Right lobe of liver (tissue), 6 donors: ENCODE measurements around the gene MAP2K2. TPM values are rescaled to one million over a fixed set of nuclear protein-coding genes. Genes with fewer than 3 reads are reported as not detected.

Experiments
- ATAC-seq, 4 donors: fragments of 200-7000 bp; cut with Tn5 transposase; one replicate each; pipeline ENCODE4 v1.9.1; 2020; ENCODE audit warnings: mild to moderate bottlenecking in 4 of 4, moderate library complexity in 4 of 4
- DNase-seq, 3 donors: peaks; one replicate each; pipeline ENCODE4 v3.0.0-alpha.2; 2020
- H3K27ac ChIP-seq, 3 donors: fragments of 200-600 bp; one replicate each; pipeline ENCODE4 v1.8.0; 2022
- H3K27me3 ChIP-seq, 2 donors: fragments of 200-600 bp; one replicate each; pipeline ENCODE4 v1.8.0; 2022
- H3K36me3 ChIP-seq, 4 donors: fragments of 200-600 bp; sonication (generic) in 1 of 4; one replicate each; pipeline versions ENCODE4 v1.5.1 to v1.8.0; 2017 to 2022; ENCODE audit warnings: control low read depth in 1 of 4
- H3K4me1 ChIP-seq, 4 donors: fragments of 200-600 bp; sonication (generic) in 1 of 4; one replicate each; pipeline versions ENCODE4 v1.5.1 to v1.8.0; 2017 to 2022; ENCODE audit warnings: control low read depth in 1 of 4
- H3K4me3 ChIP-seq, 3 donors: fragments of 200-600 bp; one replicate each; pipeline ENCODE4 v1.8.0; 2022
- H3K9me3 ChIP-seq, 4 donors: fragments of 200-600 bp; sonication (generic) in 1 of 4; one replicate each; pipeline versions ENCODE4 v1.5.1 to v1.8.0; 2017 to 2022; ENCODE audit warnings: control low read depth in 1 of 4
- CTCF ChIP-seq, 4 donors: fragments of 200-600 bp in 3 of 4; fragments of 450-650 bp in 1 of 4; IDR thresholded peaks; one replicate each; pipeline versions ENCODE4 v1.5.1 to v1.8.0; 2016 to 2022; ENCODE audit warnings: antibody characterized with exemption in 4 of 4, mild to moderate bottlenecking in 2 of 4
- POLR2A ChIP-seq: fragments of 450-650 bp; IDR thresholded peaks from one replicate; pipeline ENCODE4 v1.6.1; 2017; ENCODE audit warnings: antibody characterized with exemption, mild to moderate bottlenecking
- WGBS: methylation state at CpG from one replicate; pipeline ENCODE4 v1.1.6; 2018; ENCODE audit warnings: low coverage, low lambda C conversion rate; ENCODE audit not compliant: insufficient coverage; ENCODE audit errors: missing lambda C conversion rate; 5-methylcytosine and 5-hydroxymethylcytosine counted together
- intact Hi-C, 2 donors: fragments of 100-400 bp; cut with DNase I; formaldehyde crosslinking; loops; one replicate each; pipeline versions ENCODE4 v1.11.2 to v1.14.1; 2022
- total RNA-seq, 6 experiments: library from RNA; depleted of rRNA in 2 of 6; stranded (reverse); fragments of >200 nt in 2 of 6; fragmentation: NEBNext Ultra II Directional in 3 of 6; extraction: Animal tissue kit (Norgen Biotek cat#: 25700) in 3 of 6; gene quantifications; one replicate each; pipeline versions ENCODE4 v1.1.0 to v1.2.4, GENCODE V29; 2016 to 2023
- donor health status: DM: no; HTN: yes; CAD: no.
- donor health status: DM: no; HTN: no; CAD: no.
- donor health status: DM: no; HTN: no; CAD: no.
- donor health status: DM: no; HTN: yes; CAD: no.
- donor health status: DM: no; HTN: yes; CAD: no.

MAP2K2 gene
- total RNA-seq, 6 experiments from 2014 or later = 50.2 to 75.7 (median 59.8) TPM

DNA sequence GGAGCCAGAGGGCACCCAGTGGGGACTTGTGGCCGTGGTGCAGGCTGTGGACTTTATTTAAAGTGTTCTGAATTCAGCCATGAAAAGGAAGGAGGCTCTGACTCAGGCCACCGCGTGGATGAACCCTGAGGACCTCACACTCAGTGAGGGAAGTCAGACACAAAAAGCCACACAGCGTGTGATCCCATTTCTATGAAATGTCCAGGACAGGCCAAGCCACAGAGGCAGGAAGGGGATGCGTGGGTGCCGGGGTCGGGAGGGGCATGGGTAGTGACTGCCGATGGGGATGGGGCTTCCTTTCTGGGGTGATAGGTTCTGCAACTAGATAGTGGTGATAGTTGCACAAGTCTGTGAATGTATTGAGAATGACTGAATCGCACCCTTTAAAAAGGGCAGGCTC lies 48.5 kb downstream of the MAP2K2 start:
- peak overlapping the region in 1 of 3 donors; percentile 33 for H3K27ac ChIP-seq
- 37% methylated on average over 6 of the region's 9 CpGs for WGBS
- DNase-seq (no peak), ATAC-seq (peak in 2 of 4 donors; percentile 49 to 53)
- H3K4me3 ChIP-seq = no peak overlapping the region
- H3K27me3 ChIP-seq = no peaks in the 10 kb centered on the region
- no peak for TF ChIP-seq POLR2A
- no peak for TF ChIP-seq CTCF (IDR thresholded peaks at IDR 0.05)
- H3K9me3 ChIP-seq = no peaks in the 10 kb centered on the region
- intact Hi-C loops = no loop called here
- no peaks in the 10 kb centered on the region for H3K36me3 ChIP-seq
- peaks cover 0 to 14% (median 8%) of the 10 kb centered on the region in 4 donors for H3K4me1 ChIP-seq

- TF ChIP-seq CTCF (IDR thresholded peaks at IDR 0.05) (no peak), POLR2A (no peak)
- Histone ChIP-seq H3K4me1 (peaks cover 0 to 6% (median 1%) of the 10 kb centered on the region in 4 donors), H3K9me3 (no peaks in the 10 kb centered on the region), H3K27ac (no peak overlapping the region), H3K36me3 (no peaks in the 10 kb centered on the region), H3K4me3 (no peak overlapping the region), H3K27me3 (no peaks in the 10 kb centered on the region)
- intact Hi-C loops = no loop called here
- no peak for ATAC-seq
- 96% methylated on average over 3 of the region's 3 CpGs for WGBS
- DNase-seq = no peak
Observed at GRCh38 chr19:4071610-4072009, 52.3 kb downstream of the MAP2K2 start.

DNA sequence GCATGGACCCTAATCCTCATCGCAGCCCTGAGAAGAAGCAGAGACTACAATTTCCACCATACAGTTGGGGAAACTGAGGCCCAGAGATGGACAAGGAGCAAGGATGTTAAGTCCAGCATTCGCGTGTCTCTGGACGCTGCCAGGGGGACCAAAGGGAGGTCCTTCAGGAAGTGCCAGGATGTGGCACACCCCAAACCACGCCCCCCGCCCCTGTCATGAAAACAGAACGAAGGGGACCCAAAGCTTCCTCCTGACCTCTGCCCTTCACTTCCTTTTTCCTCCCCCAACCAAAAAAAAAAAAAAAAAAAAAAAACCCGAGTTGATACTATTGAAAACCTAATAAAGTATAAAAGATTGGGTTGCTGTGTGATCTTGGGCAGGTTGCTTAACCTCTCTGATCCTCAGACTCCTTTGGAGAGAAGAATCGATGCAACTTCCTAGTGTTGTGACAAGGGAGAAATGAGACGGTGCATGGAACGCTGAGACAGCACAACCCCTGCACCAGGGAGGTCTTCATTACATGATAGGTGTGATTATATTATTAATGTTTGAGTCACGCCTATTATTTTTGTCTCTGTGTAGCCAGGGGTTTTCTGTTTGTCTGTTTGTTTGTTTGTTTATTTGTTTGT lies 54.5 kb downstream of the MAP2K2 start:
- Histone ChIP-seq H3K27me3 (no peaks in the 10 kb centered on the region), H3K4me1 (peaks cover 0 to 6% (median 0%) of the 10 kb centered on the region in 4 donors), H3K9me3 (no peaks in the 10 kb centered on the region), H3K4me3 (no peak overlapping the region), H3K36me3 (no peaks in the 10 kb centered on the region), H3K27ac (no peak overlapping the region)
- ATAC-seq (no peak), DNase-seq (peak in 1 of 3 donors; percentile 56)
- intact Hi-C loops = loop anchor here (10.0 kb wide), 2 partner anchors 55 to 65 kb away; partner anchors contain the start of gene PIAS4 (in 1 of the 2)
- 53% methylated on average over 5 of the region's 12 CpGs for WGBS
- TF ChIP-seq CTCF (IDR thresholded peaks at IDR 0.05) (no peak), POLR2A (no peak)

GRCh38 chr19:4068047-4068966 lies 55.6 kb downstream of the MAP2K2 start:
- Histone ChIP-seq H3K36me3 (no peaks in the 10 kb centered on the region), H3K4me1 (peaks cover 0 to 10% (median 3%) of the 10 kb centered on the region in 4 donors), H3K27me3 (no peaks in the 10 kb centered on the region), H3K27ac (peak overlapping the region; percentile 79 to 95 (median 94)), H3K9me3 (no peaks in the 10 kb centered on the region), H3K4me3 (peak overlapping the region; percentile 61 to 96 (median 70))
- no peak for ATAC-seq
- DNase-seq = peak in 1 of 3 donors; percentile 36
- TF ChIP-seq POLR2A (no peak), CTCF (IDR thresholded peaks at IDR 0.05) (no peak)
- intact Hi-C loops = loop anchor here (10.0 kb wide), 2 partner anchors 54 to 64 kb away; partner anchors contain the start of gene PIAS4 (in 1 of the 2)
- WGBS = 21% methylated on average over 24 of the region's 31 CpGs
